ENCODE measurements around the gene SUCLG2. TPM values are rescaled to one million over a fixed set of nuclear protein-coding genes. Genes with fewer than 3 reads are reported as not detected.

SUCLG2 gene
- total and polyA plus RNA-seq, 11 donors = 41.6 to 119 (median 77.6) TPM

- DNase-seq (no peak), ATAC-seq (no peak)
- Histone ChIP-seq H3K4me1 (no peaks in the 10 kb centered on the region), H3K27ac (no peak overlapping the region), H3K36me3 (peaks cover 0 to 19% (median 7%) of the 10 kb centered on the region in 9 donors), H3K4me3 (no peak overlapping the region), H3K9me3 (no peaks in the 10 kb centered on the region), H3K27me3 (no peaks in the 10 kb centered on the region)
- intact Hi-C loops (cut with DNase I) = loop anchor here in 1 of 10 donors (5.0 kb wide), 1 partner anchor 1501 kb away; no protein-coding TSS in a partner anchor
- TF ChIP-seq CTCF (IDR thresholded peaks at IDR 0.05) = no peak
- WGBS, 4 donors = 90 to 94% (median 92%) methylated on average over 5 of the region's 5 CpGs
Observed at GRCh38 chr3:67375976-67376375, 278.4 kb downstream of the SUCLG2 start.

DNA sequence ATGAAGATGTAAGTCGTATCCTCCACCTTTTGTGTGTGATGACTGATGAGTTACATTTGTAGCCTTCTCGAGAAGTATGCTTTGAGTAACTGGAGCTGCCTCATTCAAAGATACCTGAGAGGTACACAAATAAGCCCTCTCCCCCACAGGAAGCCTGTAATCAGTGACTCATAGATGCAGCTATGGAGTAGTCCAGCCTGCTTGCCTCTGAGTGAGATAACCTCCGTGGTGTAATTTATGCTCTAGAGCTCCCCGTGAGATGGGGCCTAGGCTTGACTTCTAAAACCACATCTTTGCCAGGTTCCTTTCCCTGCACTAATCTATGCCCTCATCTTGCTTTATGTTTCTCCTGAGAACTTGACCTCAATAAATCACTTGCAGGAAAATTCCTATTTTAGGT lies 291.7 kb downstream of the SUCLG2 start:
- H3K27ac ChIP-seq = no peak overlapping the region
- H3K9me3 ChIP-seq = peaks cover 0 to 14% (median 0%) of the 10 kb centered on the region in 12 donors
- H3K4me3 ChIP-seq = no peak overlapping the region
- DNase-seq = no peak
- no peaks in the 10 kb centered on the region for H3K27me3 ChIP-seq
- TF ChIP-seq CTCF (IDR thresholded peaks at IDR 0.05) (no peak), POLR2A (IDR thresholded peaks at IDR 0.05) (no peak)
- 27 to 41% (median 37%) methylated on average over 4 of the region's 4 CpGs for WGBS, 4 donors
- H3K36me3 ChIP-seq = no peaks in the 10 kb centered on the region
- no peak for ATAC-seq
- intact Hi-C loops (cut with DNase I) = no loop called here
- no peaks in the 10 kb centered on the region for H3K4me1 ChIP-seq

- no peak for DNase-seq
- no peak overlapping the region for H3K27ac ChIP-seq
- no peaks in the 10 kb centered on the region for H3K4me1 ChIP-seq
- intact Hi-C loops (cut with DNase I) = no loop called here
- no peaks in the 10 kb centered on the region for H3K27me3 ChIP-seq
- H3K36me3 ChIP-seq = no peaks in the 10 kb centered on the region
- H3K4me3 ChIP-seq = no peak overlapping the region
- ATAC-seq = no peak
- peaks cover 0 to 6% (median 0%) of the 10 kb centered on the region in 12 donors for H3K9me3 ChIP-seq
- TF ChIP-seq POLR2A (IDR thresholded peaks at IDR 0.05) (no peak), CTCF (IDR thresholded peaks at IDR 0.05) (no peak)
Observed at GRCh38 chr3:67361770-67362169, 292.6 kb downstream of the SUCLG2 start.

DNA sequence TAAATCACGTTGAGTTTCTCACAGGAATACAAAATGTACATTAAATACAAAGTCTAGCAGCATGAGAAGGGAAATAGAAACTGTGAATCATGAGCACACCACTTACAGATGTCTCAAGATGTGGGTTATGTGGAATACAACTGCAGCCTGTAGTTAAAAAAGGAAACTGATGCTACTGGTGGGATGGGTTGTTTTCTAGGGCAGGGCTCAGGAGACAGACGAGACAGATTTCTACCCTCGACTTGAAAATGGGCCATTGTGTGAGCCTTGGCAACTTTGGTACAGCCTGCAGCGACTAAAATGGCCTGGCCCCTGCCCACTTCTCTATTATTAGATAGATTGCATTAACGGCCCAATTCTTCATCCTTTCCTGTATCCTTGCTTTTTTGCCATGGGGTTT lies 293.1 kb downstream of the SUCLG2 start:
- no peak overlapping the region for H3K4me3 ChIP-seq
- ATAC-seq (no peak), DNase-seq (no peak)
- no peaks in the 10 kb centered on the region for H3K27me3 ChIP-seq
- TF ChIP-seq CTCF (IDR thresholded peaks at IDR 0.05) (no peak), POLR2A (IDR thresholded peaks at IDR 0.05) (no peak)
- H3K27ac ChIP-seq = no peak overlapping the region
- H3K9me3 ChIP-seq = peaks cover 0 to 6% (median 0%) of the 10 kb centered on the region in 12 donors
- no peaks in the 10 kb centered on the region for H3K4me1 ChIP-seq
- H3K36me3 ChIP-seq = no peaks in the 10 kb centered on the region
- intact Hi-C loops (cut with DNase I) = no loop called here
- 56 to 79% (median 71%) methylated on average over 5 of the region's 5 CpGs for WGBS, 4 donors
